Nucleus accumbens (tissue), 56 donors: Measurements from ENCODE around the gene UBL3.

Source experiments
- DNase-seq, 56 donors: peaks; one replicate each; lab custom pipeline; 2025; lab: John Stamatoyannopoulos, UW

The UBL3 gene, protein sequence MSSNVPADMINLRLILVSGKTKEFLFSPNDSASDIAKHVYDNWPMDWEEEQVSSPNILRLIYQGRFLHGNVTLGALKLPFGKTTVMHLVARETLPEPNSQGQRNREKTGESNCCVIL

DNA sequence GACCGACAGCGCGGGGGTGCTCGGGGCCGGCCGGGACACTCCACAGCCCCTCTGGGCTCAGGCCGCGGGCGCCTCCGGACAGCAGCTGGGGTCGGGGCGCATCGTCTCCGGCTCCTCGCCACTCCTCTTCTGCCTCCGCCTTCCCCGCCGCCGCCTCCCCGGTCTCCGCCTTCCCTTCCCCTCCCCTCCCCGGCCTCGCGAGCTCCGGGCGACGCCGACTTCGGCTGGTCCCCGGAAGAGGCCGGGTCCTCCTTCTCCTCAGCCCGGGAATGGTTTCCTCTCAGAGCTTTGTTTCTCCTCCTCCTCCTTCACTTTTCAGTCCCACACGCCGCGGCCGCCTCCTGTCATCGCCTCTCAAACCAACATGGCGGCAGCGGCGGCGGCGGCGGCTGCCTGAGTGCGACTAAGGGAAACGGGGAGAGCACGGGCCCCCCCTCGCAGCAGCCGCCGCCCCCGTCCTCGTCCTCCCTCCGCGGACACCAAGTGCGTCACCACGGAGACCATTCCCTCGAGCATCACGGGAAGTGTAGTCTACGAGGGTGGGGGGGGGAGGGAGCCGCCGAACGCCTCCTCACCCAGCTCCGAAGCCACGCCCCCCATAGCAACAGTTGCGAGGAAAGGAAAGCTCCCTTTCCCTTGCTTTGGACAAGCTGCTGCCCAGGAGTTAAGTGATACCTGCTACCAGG lies at the start of gene UBL3:
Gene UBL3, minus strand, starts transcription at position 405 of the 686 bp plus-strand sequence. CDS start 1,079 bp downstream, outside the sequence.
- peak; percentile 80 to 98 (median 95) for DNase-seq

DNA sequence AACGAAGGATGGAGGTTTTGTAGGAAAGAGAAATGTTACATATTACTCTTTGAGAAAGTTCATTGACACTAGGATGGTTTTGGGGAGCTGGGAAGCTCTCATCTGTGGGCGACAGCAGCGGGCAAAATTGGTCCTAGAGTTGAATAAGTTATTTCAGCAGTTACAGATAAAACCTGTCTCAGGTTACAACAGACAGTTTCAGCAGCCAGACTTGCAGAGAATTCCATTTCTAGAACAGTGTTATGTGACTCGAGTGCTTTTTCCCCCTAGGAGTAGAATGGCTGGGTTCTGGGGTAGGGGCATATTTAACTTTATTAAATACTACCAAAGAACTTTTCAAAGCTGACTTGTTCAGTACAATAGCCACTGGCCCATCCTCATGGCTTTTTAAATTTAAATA lies 46.7 kb upstream of the UBL3 start:
- no peak for DNase-seq

GRCh38 chr13:29893438-29893837 lies 43.0 kb upstream of the UBL3 start:
- DNase-seq = no peak

GRCh38 chr13:29892151-29892550 lies 41.7 kb upstream of the UBL3 start:
- DNase-seq = peak in 49 of 56 donors; percentile 4 to 78 (median 46)

DNA sequence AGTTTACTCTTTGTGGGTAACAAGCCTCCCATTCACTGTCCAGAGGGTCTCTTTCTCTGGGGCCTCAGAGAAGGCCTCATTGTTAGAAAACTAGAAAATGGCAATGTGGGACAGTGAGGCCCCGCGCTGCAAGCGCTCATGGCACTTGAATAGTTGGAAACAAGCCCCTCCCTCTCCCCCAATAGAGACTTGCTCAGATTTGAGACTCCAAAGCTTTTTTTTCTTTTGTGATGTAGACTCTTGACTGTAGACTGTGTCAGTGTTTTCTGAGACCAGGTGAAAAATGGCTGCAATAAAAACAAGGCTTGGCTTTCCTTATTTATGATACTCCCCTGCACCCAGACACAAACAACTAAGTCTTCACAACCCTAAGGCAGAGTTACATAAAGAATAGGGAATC lies 38.7 kb upstream of the UBL3 start:
- DNase-seq = no peak

DNA sequence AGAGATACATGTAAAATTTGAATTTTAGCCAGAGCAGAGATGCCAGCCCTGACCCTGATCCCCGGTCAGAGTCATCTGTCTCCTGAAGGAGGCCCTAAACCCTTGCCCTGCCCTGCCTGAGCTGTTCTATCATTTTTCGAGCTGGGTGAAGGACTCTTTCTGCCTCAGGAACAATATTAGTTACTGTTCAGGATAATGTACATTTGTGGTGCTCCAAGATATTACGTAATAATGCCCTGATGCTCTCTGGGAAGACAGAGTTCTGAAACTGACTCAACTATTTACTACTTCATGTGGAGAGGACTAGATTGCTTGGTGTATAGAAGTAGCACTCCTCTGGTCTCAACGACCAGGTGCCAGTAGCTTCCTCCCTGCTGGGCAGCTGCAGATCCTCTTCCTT lies 37.9 kb upstream of the UBL3 start:
- DNase-seq = peak in 2 of 56 donors; percentile 7 to 40

DNA sequence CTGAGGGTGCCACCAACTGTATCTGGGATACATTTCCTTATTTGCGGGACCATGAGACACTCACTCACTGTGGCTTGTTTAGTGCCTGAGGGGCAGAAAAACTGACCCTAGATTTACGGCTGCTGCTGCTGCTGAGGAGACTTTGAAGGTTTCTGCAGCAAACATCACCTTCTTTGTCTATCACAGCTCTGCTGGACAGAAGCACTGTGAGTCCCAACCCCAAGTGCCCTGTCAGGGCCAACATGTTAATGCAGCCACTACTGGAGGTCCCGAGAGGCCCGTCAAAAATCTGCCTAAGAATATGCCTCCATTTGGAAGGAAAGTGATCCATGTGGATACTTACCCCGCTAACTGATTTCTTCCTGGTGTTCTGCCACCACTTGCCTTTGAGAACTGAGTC lies 37.3 kb upstream of the UBL3 start:
- DNase-seq = peak in 1 of 56 donors; percentile 9

DNA sequence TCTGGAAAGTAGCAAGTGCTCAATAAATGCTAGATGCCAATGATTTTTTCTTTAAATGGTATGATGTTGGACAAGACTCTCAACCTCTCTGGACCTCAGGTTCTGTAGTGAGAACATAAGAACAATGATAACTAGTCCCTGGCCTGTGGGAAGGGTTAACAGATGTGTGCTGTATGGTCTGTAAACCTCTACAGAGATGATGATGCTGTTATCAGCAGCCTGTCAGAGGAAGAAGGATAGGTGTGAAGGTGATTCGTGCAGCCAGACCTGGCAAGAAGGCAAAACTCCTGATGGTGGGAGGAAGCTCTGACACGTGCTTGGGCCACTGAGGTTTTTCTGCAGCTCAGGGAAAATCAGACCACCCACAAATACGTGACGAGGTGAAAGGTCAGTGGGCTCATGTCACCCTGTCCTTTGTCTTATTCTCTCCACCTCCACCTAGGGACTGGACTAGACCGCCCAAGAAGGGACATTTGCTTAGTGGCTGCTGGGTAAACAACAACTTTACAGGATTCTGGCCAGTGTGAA lies 36.7 kb upstream of the UBL3 start:
- no peak for DNase-seq

DNA sequence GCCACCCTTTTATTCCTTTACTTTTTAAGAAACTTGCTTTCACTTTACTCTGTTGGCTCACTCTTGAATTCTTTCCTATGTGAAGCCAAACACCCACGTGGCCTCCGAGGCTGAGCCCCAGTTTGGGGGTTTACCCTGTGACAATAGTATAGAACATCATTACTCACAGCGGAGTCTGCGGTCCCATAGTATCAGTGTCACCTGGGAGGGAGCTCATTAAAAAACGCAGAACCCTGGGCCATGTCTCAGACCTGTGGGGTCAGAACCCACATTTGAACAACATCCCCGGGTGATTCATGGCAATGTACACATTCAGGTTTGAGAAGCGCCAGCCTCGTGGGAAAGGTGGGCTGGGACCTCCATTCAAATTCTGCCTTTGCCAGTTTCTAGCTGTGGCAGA lies 36.0 kb upstream of the UBL3 start:
- DNase-seq = no peak

GRCh38 chr13:29885989-29886388 lies 35.6 kb upstream of the UBL3 start:
- DNase-seq = no peak

DNA sequence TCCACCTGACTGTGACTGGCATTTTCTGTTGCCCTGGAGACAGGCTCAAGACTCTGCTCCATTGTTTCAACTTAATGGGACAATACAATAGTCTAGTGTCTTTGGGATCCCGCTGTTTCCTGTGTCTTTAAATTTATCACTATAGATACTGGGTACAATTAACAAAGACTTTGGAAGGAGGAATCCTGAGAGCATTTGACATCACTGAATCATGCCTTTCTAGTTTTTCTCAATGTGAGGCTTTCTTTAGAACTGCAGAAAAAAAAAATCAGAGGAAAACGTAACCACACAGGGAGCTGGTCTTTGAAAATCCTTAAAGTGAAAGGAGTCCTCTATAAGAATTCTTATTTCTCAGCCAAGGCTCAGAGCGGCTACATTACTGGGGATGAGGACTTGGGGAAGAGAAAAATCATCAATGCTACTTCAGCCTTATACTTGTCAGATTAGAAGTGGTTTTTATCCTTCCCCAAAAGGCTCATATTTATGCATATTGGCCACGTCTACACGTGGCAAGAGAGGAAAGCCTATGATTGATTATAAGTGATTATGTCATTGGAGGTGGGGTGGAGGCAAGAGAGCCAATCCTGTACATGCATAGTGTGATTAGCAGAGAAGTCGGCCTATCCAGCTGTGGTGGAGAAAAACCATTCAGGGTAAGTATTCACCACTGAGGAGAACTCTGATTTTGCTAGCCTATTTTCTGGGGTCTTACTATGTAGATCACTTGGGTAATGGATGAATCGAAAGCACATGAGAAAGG lies 34.4 kb upstream of the UBL3 start:
- peak in 26 of 56 donors; percentile 5 to 58 (median 23) for DNase-seq

DNA sequence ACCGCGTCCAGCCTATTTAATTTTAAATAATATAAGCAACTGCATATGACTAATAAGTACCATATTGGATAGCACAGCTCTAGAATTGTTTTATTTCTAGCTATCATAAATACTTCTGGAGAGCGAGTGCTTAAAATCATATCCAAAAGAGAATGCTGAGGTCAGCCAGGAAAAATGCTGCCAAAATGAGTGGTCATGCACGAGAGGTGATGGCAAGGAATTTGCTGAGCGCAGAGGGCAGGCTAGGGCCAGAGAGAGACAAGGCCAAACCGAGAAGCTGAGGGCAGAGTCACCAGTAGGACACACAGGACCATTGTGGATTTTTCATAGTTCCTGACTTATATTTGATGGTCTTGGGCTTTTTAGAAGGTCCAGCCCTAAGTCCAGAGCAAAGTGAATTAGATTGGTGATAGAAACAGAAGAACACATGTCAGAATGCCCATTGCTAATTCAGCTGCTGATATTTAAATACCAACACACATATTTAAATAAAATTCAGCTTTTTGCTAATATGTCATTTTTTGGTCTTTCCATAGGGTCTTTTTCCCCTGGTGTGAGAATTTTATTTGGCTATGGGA lies 33.6 kb upstream of the UBL3 start:
- no peak for DNase-seq

DNA sequence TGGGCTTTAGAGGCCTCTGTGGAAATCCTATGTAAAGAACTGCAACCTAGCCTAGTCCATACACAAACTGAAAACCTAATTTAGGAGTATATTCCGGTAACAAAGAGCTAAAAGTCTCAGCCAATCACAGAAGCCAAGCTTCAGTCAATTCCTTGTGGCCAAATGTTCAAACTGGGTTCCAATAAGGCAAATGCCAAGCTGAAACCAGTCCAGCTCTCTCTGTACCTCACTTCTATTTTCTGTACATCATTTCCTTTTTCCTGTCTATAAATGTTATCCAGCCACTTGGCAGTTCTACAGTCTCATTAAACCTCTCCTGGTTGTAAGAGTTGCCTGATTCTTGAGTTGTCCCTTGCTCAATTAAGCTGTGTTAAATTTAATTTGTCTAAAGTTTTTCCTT lies 31.7 kb upstream of the UBL3 start:
- DNase-seq = no peak

DNA sequence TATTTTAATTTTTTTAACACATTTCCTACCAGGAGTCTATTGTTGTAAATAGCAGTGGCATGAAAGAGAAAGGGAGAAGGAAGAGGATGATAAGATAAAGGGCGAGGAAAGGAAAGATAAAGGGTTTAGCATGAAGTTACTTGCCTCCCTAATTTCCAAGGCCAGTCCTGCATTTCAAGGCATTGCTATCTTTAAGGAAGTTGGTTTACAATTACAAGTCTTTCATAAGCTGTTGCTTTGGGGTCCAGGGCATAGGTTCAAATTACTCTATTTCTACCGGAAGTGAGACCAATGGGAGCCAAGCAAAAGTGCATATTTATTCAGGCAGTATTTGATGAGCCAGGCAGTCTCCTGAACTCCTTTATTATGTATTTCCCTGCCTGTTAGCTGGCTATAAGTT lies 27.7 kb upstream of the UBL3 start:
- DNase-seq = no peak

DNA sequence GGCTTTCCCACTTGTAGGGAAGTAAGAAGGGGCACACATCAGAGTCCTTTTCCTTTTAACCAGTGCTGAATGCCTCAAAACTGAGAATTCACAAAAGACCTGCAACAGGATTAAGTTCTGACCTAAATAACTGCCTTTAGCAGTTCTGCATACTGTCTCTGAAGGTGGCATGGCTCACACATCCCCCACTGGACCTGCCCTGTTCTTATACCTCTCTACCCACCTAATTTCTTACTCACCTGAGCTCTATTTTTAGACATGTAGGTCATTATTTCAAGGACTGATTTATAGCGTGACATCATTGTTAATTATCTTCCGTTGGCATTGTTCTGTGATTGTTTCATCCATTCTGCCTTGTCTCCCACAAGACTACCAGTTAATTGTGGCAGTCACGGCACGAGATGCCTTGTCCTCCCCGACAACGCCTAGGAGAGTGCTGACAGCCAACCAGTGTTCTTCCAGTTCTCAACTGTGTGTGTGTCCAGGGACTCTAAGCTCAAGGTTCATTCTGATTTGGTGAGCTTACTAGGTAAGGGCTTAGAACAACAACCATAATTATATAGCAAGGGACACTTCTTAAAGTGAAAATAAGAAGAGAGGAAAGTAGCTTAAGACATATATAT lies 27.1 kb upstream of the UBL3 start:
- no peak for DNase-seq

GRCh38 chr13:29875646-29876045 lies 25.2 kb upstream of the UBL3 start:
- DNase-seq = no peak

DNA sequence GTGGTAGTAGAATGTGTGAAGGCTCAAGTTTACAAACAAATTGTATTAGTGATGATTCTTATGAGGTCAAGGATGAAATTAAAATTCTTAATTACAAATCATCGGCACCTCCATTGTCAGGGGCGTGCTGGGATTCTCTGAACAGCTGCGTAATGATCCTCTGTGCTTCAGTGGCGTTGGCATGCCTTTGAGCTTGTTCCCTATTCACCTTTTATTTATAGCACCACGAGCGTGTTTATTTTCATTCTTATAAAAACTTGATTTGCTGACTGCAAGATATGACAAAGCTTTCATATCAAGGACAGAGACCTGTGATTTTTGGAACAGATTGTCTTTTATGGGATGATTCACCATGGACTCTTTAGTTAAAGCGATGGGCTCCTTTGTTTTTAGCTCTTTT lies 18.2 kb upstream of the UBL3 start:
- no peak for DNase-seq

GRCh38 chr13:29865934-29866333 lies 15.5 kb upstream of the UBL3 start:
- DNase-seq = no peak

DNA sequence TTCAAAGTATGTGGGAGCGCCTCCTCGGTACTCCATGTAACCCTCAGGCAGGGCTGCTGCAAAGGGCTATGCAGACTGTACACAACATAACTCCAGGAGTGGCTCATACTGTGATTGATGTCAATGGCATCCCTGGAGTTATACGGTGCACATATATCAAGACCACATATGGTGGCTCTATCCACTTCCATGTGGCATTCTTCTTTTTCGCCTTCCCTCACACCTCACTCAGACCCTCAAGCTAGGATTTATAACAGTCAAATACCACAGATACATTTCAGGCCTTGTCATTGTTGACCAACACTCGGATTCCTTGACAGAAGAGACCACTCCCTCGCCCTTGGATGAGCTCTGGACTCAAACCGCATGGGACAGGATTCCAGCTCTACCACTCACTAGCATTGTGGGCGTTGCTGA lies 11.3 kb upstream of the UBL3 start:
- no peak for DNase-seq

DNA sequence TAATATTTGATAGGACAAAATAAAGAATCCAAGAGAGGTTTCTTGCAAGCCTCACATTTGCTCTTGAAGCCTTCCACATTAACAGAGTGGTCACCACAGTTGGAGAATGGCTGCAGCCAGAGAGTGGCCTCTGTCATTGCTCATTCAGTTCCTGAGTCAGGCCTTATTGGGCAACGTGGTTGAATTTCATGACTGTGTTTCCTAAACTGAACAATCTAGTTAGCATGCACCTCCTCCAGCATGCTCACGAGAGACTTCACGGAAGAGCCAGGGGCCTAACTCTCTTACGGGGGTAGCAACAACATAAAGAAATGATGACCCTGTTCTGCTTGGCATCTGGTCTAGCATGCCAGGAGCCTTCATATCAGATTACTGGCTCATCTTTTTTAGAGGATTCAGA lies 9.6 kb upstream of the UBL3 start:
- no peak for DNase-seq

GRCh38 chr13:29858667-29859066 lies 8.2 kb upstream of the UBL3 start:
- no peak for DNase-seq
